Measurements from ENCODE around the gene DDRGK1.
"Not testable (repeated sequence)": the region's sequence is repeated elsewhere in the genome, so short reads cannot be mapped to it uniquely, and the experiment has no call there.

DDRGK1 gene

GRCh38 chr20:3163099-3164042, 41.1 kb downstream of the DDRGK1 start:
- no peak for FAIRE-seq

GRCh38 chr20:3162080-3162611, 42.3 kb downstream of the DDRGK1 start:
- no peak for FAIRE-seq

- no peak for FAIRE-seq
Observed at GRCh38 chr20:3161316-3162079, 43.0 kb downstream of the DDRGK1 start.

GRCh38 chr20:3160418-3160817, 44.1 kb downstream of the DDRGK1 start:
- no peak for FAIRE-seq

- no peak for FAIRE-seq
Observed at GRCh38 chr20:3158968-3159431, 45.5 kb downstream of the DDRGK1 start.

GRCh38 chr20:3157817-3158216, 46.7 kb downstream of the DDRGK1 start:
- no peak for FAIRE-seq

GRCh38 chr20:3156811-3157619, 47.5 kb downstream of the DDRGK1 start:
- FAIRE-seq = no peak

- not testable (repeated sequence) for FAIRE-seq
Observed at GRCh38 chr20:3152057-3152644, 52.3 kb downstream of the DDRGK1 start.

GRCh38 chr20:3150908-3151307, 53.6 kb downstream of the DDRGK1 start:
- FAIRE-seq = no peak

GRCh38 chr20:3146732-3147341, 57.6 kb downstream of the DDRGK1 start:
- FAIRE-seq = no peak

GRCh38 chr20:3141757-3142156, 62.7 kb downstream of the DDRGK1 start:
- no peak for FAIRE-seq
